Inferior parietal cortex (tissue), 1 donor: ENCODE measurements around the gene USP17L27.
"Not testable (repeated sequence)": the region's sequence is repeated elsewhere in the genome, so short reads cannot be mapped to it uniquely, and the experiment has no call there.

Experiments used
- DNase-seq: peaks from one replicate; pipeline ENCODE4 v3.0.0-alpha.2; 2016; ENCODE audit errors: extremely low spot score

The USP17L27 gene

GRCh38 chr4:9343848-9344247, at the start of gene USP17L27:
TSS of gene USP17L27 (plus strand) at chr4:9344148. CDS start at chr4:9344148, 0 bp downstream.
- DNase-seq = not testable (repeated sequence)

DNA sequence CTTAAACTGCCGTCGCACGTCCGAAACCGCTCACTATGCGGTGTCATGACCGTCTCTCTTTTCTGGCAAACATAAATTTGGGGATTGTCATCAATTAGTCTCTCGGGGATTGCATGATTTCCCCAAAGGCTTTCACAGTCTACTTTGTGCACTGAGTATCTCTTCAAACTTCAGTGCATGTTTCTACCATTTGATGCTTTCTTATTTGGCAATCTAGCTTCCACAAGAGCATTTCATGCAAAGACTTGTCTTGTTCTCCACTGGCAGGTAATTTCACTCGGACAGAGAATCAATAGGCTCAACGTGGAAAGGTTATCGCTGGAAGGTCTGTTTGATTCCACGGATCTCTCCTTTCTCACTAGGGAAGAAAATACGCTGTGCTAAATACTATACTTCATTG, 19.8 kb upstream of the USP17L27 start:
- not testable (repeated sequence) for DNase-seq

DNA sequence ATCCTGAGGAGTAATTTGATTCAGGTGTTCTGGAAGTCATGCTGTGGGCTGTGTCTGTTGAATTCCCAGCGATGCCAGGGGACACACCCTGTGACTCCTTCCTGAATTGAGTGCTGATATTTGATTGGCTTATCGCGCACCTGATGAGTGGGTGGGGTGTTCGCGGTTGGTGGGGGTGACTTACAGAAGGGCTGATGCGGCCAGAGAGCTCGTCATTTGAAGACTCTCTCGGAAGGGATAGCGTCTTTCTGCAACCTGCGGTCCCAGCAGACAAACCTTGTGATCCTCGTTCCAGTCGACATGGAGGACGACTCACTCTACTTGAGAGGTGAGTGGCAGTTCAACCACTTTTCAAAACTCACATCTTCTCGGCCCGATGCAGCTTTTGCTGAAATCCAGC, 19.1 kb upstream of the USP17L27 start, which contains the start of gene USP17L24:
USP17L24 (plus strand) TSS at position 301 of the 400 bp plus-strand sequence; CDS start at position 301, 0 bp downstream.
- DNase-seq = not testable (repeated sequence)

GRCh38 chr4:9329611-9330010, 14.3 kb upstream of the USP17L27 start, which contains the start of gene USP17L25:
TSS of gene USP17L25 (plus strand) at chr4:9329911. CDS start at chr4:9329911, 0 bp downstream.
- not testable (repeated sequence) for DNase-seq

GRCh38 chr4:9334358-9334757, 9.6 kb upstream of the USP17L27 start, which contains the start of gene USP17L26:
TSS of gene USP17L26 (plus strand) at chr4:9334658. CDS start at chr4:9334658, 0 bp downstream.
- DNase-seq = not testable (repeated sequence)

- not testable (repeated sequence) for DNase-seq
Observed at GRCh38 chr4:9339103-9339502, 4.8 kb upstream of the USP17L27 start, which contains the start of gene USP17L5. TSS of gene USP17L5 (plus strand) at chr4:9339403. CDS start at chr4:9339403, 0 bp downstream.

- not testable (repeated sequence) for DNase-seq
Observed at GRCh38 chr4:9348593-9348992, 4.6 kb downstream of the USP17L27 start, which contains the start of gene USP17L28. TSS of gene USP17L28 (plus strand) at chr4:9348893. CDS start at chr4:9348893, 0 bp downstream.

DNA sequence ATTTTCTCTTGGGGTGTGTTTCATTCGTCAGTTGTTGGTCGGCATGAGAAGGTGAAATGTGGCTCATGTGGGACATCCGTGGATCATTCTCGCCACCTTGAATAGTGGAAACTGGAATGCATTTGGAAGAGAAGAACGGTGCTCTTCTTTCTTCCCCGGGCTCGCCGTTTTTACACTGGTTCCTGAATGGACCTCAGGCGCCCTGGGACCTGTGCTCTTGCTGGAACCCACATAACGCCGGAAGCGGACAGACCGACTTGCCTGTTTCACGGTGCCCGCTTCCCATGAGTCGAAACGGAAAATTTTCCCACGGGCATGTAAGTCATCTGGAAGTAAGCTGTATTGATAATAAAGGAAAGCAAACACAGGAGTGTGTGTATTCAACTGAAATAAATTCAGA, 6.9 kb downstream of the USP17L27 start:
- not testable (repeated sequence) for DNase-seq

- DNase-seq = not testable (repeated sequence)
Observed at GRCh38 chr4:9353338-9353737, 9.4 kb downstream of the USP17L27 start, which contains the start of gene USP17L29. TSS of gene USP17L29 (plus strand) at chr4:9353638. CDS start at chr4:9353638, 0 bp downstream.

- DNase-seq = not testable (repeated sequence)
Observed at GRCh38 chr4:9362829-9363228, 18.9 kb downstream of the USP17L27 start, which contains the start of gene USP17L30. TSS of gene USP17L30 (plus strand) at chr4:9363129. CDS start at chr4:9363129, 0 bp downstream.

GRCh38 chr4:9379881-9380280, 35.9 kb downstream of the USP17L27 start:
- not testable (repeated sequence) for DNase-seq

DNA sequence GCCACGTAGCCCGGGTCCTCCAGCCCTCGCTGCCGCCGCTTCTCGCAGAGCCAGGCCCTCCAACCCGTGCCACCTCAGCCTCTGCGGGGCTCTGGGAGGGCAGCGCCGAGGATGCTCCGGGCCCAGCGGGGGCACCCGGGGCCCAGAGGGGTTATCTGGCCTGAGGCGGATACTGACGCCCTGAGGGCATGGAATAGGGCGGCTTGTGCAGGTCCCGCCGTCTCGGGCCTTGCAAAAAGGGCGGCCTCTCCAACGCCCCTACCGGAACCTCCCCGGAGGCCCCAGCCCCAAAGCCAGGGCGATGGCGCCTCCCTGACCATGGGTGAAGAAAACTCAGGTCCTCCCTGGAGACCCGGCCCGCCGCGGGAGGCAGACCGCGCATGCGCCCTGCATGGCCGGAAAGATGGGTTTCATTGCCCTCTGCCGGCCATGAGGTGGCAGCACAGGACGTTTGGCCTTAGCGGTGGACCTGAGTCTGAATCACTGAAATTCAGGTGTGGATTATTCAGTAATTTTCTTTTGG, 37.1 kb downstream of the USP17L27 start:
- not testable (repeated sequence) for DNase-seq

DNA sequence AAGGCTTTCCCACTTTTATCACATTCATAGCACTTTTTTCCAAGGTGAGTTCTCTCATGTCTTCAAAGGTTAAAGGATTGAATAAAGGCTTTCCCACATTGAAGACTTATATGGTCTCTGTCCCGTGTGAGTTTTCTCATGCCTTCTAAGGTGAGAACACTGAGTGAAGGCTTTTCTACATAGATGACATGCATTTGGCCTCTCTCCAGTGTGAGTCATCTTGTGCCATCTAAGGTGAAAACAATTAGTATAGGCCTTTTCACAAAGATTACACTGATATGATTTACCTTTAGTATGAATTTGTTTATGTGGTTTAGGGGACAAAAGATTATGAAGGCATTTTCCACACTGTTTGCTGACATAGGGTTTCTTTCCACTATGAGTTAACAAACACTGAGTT, 40.2 kb downstream of the USP17L27 start:
- DNase-seq = no peak

DNA sequence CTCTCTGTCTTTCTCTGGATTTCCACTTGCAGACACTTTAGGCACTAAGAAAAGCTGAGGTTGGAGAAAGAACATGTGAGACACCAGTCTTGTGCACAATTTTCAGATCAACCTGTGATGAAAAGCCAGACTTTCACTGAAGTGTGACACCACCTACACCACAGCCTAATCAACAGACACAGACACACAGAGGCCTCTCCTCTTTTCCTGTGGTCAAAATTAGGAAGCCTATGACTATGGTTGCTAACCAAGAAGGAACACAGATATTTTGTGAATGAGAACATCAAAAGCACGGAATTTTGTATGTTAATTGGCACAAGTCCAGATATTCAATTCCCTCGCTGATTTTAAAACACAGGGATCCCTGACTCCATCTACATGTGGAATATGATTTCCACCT, 45.1 kb downstream of the USP17L27 start:
- not testable (repeated sequence) for DNase-seq
